Measurements from ENCODE around the gene TALDO1.
"Not testable (repeated sequence)": the region's sequence is repeated elsewhere in the genome, so short reads cannot be mapped to it uniquely, and the experiment has no call there.

The TALDO1 gene

GRCh38 chr11:723120-723883 is 24.0 kb upstream of the TALDO1 start:
- H3K27ac Mint-ChIP-seq = no peak overlapping the region
- H3K9me3 Mint-ChIP-seq = no peaks in the 10 kb centered on the region
- H3K4me1 Mint-ChIP-seq (ENCODE audit: low read depth) = peaks cover 28% of the 10 kb centered on the region
- H3K27me3 Mint-ChIP-seq = peaks cover 88% of the 10 kb centered on the region
- H3K4me3 Mint-ChIP-seq = peak overlapping the region; percentile 21
- intact Hi-C loops (cut with micrococcal nuclease) = loop anchor here (1.0 to 5.0 kb wide), 2 partner anchors 61 to 166 kb away; no protein-coding TSS in a partner anchor
- H3K36me3 Mint-ChIP-seq (ENCODE audit: low read depth) = no peaks in the 10 kb centered on the region

GRCh38 chr11:724049-724777 is 23.1 kb upstream of the TALDO1 start:
- no peaks in the 10 kb centered on the region for H3K9me3 Mint-ChIP-seq
- no peak overlapping the region for H3K27ac Mint-ChIP-seq
- intact Hi-C loops (cut with micrococcal nuclease) = loop anchor here (5.0 kb wide), 1 partner anchor 167 kb away; no protein-coding TSS in a partner anchor
- no peaks in the 10 kb centered on the region for H3K36me3 Mint-ChIP-seq (ENCODE audit: low read depth)
- H3K27me3 Mint-ChIP-seq = peaks cover 87% of the 10 kb centered on the region
- H3K4me1 Mint-ChIP-seq (ENCODE audit: low read depth) = peaks cover 34% of the 10 kb centered on the region
- H3K4me3 Mint-ChIP-seq = no peak overlapping the region

GRCh38 chr11:724778-725386 is 22.4 kb upstream of the TALDO1 start:
- H3K27me3 Mint-ChIP-seq = peaks cover 87% of the 10 kb centered on the region
- intact Hi-C loops (cut with micrococcal nuclease) = loop anchor here (5.0 kb wide), 1 partner anchor 168 kb away; no protein-coding TSS in a partner anchor

DNA sequence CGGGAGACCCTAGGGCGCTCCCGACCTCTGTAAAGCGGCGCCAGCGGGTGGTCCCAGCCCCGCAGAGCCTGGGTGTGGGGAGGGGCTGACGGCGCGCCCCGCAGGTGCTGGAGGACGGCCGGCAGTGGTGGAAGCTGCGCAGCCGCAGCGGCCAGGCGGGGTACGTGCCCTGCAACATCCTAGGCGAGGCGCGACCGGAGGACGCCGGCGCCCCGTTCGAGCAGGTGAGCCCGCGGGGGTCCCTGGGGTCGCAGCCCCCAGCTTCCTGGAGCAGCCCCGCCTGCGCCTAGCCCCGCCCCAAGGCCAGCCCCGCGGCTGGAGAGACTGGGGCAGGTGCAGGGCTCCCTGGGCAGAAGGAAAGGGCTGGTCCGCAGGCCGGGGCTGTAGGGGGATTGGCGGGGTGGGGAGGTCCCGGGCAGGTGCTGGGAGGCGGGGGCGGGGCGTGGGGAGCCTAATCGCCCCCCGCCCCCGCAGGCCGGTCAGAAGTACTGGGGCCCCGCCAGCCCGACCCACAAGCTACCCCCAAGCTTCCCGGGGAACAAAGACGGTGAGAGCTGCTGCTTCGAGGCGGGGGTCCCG is 21.6 kb upstream of the TALDO1 start:
- intact Hi-C loops (cut with micrococcal nuclease) = no loop called here
- H3K27ac Mint-ChIP-seq = no peak overlapping the region
- H3K27me3 Mint-ChIP-seq = peaks cover 80% of the 10 kb centered on the region
- peaks cover 43% of the 10 kb centered on the region for H3K4me1 Mint-ChIP-seq (ENCODE audit: low read depth)
- H3K9me3 Mint-ChIP-seq = no peaks in the 10 kb centered on the region
- H3K36me3 Mint-ChIP-seq (ENCODE audit: low read depth) = no peaks in the 10 kb centered on the region
- H3K4me3 Mint-ChIP-seq = no peak overlapping the region

More at GRCh38 chr11:724778-725386, 22.4 kb upstream of the TALDO1 start:
- Mint-ChIP-seq H3K36me3 (ENCODE audit: low read depth) (no peaks in the 10 kb centered on the region), H3K4me3 (no peak overlapping the region), H3K4me1 (ENCODE audit: low read depth) (peaks cover 41% of the 10 kb centered on the region), H3K9me3 (no peaks in the 10 kb centered on the region), H3K27ac (no peak overlapping the region)

- intact Hi-C loops (cut with micrococcal nuclease) = no loop called here
- Mint-ChIP-seq H3K9me3 (no peaks in the 10 kb centered on the region), H3K27me3 (peaks cover 73% of the 10 kb centered on the region), H3K36me3 (ENCODE audit: low read depth) (no peaks in the 10 kb centered on the region), H3K4me3 (peak overlapping the region; percentile 55), H3K27ac (no peak overlapping the region), H3K4me1 (ENCODE audit: low read depth) (peaks cover 38% of the 10 kb centered on the region)
These were observed 20.7 kb upstream of the TALDO1 start for GRCh38 chr11:726278-727220.

DNA sequence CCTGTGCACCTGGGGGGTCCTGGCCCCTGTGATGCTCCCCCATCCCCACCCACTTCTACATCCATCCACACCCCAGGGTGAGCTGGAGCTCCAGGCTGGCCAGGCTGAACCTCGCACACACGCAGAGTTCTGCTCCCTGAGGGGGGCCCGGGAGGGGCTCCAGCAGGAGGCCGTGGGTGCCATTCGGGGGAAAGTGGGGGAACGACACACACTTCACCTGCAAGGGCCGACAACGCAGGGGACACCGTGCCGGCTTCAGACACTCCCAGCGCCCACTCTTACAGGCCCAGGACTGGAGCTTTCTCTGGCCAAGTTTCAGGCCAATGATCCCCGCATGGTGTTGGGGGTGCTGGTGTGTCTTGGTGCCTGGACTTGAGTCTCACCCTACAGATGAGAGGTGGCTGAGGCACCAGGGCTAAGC is 20.0 kb upstream of the TALDO1 start:
- H3K36me3 Mint-ChIP-seq (ENCODE audit: low read depth) = no peaks in the 10 kb centered on the region
- intact Hi-C loops (cut with micrococcal nuclease) = no loop called here
- no peak overlapping the region for H3K27ac Mint-ChIP-seq
- H3K27me3 Mint-ChIP-seq = peaks cover 65% of the 10 kb centered on the region
- H3K4me3 Mint-ChIP-seq = no peak overlapping the region
- no peaks in the 10 kb centered on the region for H3K9me3 Mint-ChIP-seq
- H3K4me1 Mint-ChIP-seq (ENCODE audit: low read depth) = peaks cover 31% of the 10 kb centered on the region

DNA sequence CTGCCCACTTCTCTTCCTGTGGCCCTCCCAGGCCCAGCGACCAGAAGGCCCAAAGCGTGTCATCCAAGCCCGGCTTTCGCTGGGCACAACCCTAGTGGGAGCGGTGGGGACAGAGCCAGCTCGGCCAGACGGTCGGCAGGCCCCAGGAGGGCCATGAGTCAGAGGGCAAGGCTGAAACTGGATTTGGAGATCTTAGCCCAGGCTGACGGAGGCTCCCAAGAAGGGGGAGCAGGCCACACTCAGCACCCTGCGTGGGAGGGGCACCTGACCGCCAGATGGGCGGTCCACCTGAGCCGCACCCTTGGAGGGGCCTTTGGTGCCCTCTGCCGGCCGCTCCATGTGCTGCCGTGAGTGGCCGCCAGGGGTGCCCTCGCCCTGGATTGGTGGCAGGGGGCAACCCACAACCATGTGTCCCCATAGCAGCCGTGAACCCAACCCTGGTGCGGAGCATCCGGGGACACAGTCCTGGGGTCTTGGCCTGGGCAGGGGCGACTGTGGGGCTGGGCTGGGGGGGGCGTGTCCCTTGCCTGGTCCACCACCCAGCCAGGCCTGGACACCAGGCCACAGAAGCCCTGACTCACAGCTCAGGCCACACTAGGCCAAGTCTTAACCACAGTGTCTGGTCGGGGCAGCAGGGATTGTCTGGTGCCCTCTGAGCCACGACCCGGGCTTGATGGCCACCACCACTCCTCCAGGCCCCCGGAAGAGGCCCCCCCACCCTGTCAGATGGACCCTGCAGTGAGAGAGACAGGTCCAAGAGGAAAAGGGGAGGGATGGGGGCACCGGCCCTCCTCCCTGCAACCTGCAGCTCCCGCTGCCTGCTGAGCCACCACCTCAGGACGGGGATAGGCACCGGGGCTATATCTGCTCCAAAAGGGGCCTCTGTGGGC is 19.2 kb upstream of the TALDO1 start:
- H3K9me3 Mint-ChIP-seq = no peaks in the 10 kb centered on the region
- intact Hi-C loops (cut with micrococcal nuclease) = no loop called here
- no peaks in the 10 kb centered on the region for H3K36me3 Mint-ChIP-seq (ENCODE audit: low read depth)
- H3K4me1 Mint-ChIP-seq (ENCODE audit: low read depth) = peaks cover 27% of the 10 kb centered on the region
- H3K27ac Mint-ChIP-seq = no peak overlapping the region
- H3K4me3 Mint-ChIP-seq = no peak overlapping the region
- peaks cover 67% of the 10 kb centered on the region for H3K27me3 Mint-ChIP-seq

DNA sequence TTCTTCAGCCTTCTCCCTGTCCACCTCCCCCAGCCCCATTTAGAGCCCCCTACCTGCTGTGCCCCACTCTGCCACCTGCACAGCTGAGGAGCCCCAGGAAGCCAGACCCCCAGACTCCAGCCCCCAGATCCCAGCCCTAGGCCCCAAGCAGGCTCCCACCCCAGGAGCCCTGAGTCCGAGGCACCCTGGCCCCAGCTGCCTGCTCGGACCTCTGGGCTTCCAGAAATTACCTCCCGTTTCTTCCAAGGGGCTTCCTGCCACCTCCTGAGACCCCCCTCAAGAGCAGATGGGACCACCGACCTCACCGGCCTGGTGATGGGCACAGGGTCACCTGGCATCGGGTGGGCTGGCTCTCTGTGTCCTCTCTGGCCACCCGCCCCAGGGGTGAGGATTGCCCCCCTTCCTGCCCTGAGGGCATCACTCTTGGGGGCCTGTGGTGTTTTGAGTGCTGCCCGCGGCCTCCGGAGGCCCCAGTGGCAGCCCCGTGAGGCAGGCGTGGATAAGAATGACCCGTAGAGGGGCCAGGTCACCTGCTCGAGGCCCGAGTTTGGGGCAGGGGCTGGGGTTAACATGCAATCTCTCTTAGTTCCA is 18.3 kb upstream of the TALDO1 start:
- H3K4me3 Mint-ChIP-seq = no peak overlapping the region
- intact Hi-C loops (cut with micrococcal nuclease) = no loop called here
- H3K9me3 Mint-ChIP-seq = no peaks in the 10 kb centered on the region
- H3K4me1 Mint-ChIP-seq (ENCODE audit: low read depth) = peaks cover 24% of the 10 kb centered on the region
- H3K27me3 Mint-ChIP-seq = peaks cover 63% of the 10 kb centered on the region
- no peaks in the 10 kb centered on the region for H3K36me3 Mint-ChIP-seq (ENCODE audit: low read depth)
- H3K27ac Mint-ChIP-seq = peak overlapping the region; percentile 61

GRCh38 chr11:729492-730074 is 17.7 kb upstream of the TALDO1 start:
- no peaks in the 10 kb centered on the region for H3K36me3 Mint-ChIP-seq (ENCODE audit: low read depth)

GRCh38 chr11:733072-733471 is 14.2 kb upstream of the TALDO1 start:
- Mint-ChIP-seq H3K27ac (no peak overlapping the region), H3K27me3 (peaks cover 45% of the 10 kb centered on the region), H3K4me3 (no peak overlapping the region), H3K9me3 (no peaks in the 10 kb centered on the region), H3K4me1 (ENCODE audit: low read depth) (peaks cover 27% of the 10 kb centered on the region), H3K36me3 (ENCODE audit: low read depth) (no peaks in the 10 kb centered on the region)
- intact Hi-C loops (cut with micrococcal nuclease) = no loop called here

More at GRCh38 chr11:729492-730074, 17.7 kb upstream of the TALDO1 start:
- Mint-ChIP-seq H3K9me3 (no peaks in the 10 kb centered on the region), H3K27ac (peak overlapping the region; percentile 61), H3K4me1 (ENCODE audit: low read depth) (peaks cover 24% of the 10 kb centered on the region), H3K27me3 (peaks cover 57% of the 10 kb centered on the region), H3K4me3 (no peak overlapping the region)
- intact Hi-C loops (cut with micrococcal nuclease) = no loop called here

GRCh38 chr11:734541-734940 is 12.7 kb upstream of the TALDO1 start:
- H3K9me3 Mint-ChIP-seq; H3K4me3 Mint-ChIP-seq; H3K36me3 Mint-ChIP-seq (ENCODE audit: low read depth); H3K27ac Mint-ChIP-seq; intact Hi-C loops (cut with micrococcal nuclease): not testable (repeated sequence)
- Mint-ChIP-seq H3K27me3 (peaks cover 45% of the 10 kb centered on the region), H3K4me1 (ENCODE audit: low read depth) (peaks cover 21% of the 10 kb centered on the region)

DNA sequence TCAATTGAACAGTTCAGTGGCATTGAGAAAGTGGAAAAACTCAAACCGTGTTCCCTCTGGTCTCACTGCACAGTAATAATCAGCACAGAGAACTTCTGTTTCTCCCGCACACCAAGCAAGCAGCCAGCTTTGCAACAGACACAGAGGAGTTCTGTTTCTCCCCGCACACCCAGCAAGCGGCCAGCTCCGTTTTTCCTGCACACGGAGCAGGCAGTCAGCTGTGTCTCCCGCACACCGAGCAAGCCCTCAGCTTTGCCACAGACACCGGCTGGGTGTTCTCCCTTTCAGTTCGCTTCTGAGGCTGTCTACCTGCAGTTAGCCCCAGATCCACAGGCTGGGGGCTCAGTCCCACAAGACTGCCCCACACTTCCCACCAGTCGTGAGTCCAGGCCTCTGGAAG is 9.9 kb upstream of the TALDO1 start:
- no peaks in the 10 kb centered on the region for H3K36me3 Mint-ChIP-seq (ENCODE audit: low read depth)
- no peaks in the 10 kb centered on the region for H3K9me3 Mint-ChIP-seq
- intact Hi-C loops (cut with micrococcal nuclease) = no loop called here
- H3K4me3 Mint-ChIP-seq = peak overlapping the region; percentile 37
- H3K27ac Mint-ChIP-seq = peak overlapping the region; percentile 50
- H3K27me3 Mint-ChIP-seq = peaks cover 42% of the 10 kb centered on the region
- H3K4me1 Mint-ChIP-seq (ENCODE audit: low read depth) = peaks cover 15% of the 10 kb centered on the region

Measured in dendritic cell treated with granulocyte-macrophage colony-stimulating factor and Interleukin-4, amounts not matched to agents 40 ng/mL and 50 ng/mL, for 4 days (primary cell).